Uterus (tissue), 2 donors: ENCODE results near the gene INF2.

Experiments
- CTCF ChIP-seq, 4 experiments: fragments of 200-600 bp in 2 of 4; fragments of 450-650 bp in 2 of 4; sonication (generic) in 2 of 4; IDR thresholded peaks; one replicate each; pipeline ENCODE4 v1.5.1; 2016 to 2019; ENCODE audit warnings: antibody characterized with exemption in 4 of 4, mild to moderate bottlenecking in 2 of 4, moderate library complexity in 1 of 4
- POLR2A ChIP-seq, 2 donors: fragments of 450-650 bp; IDR thresholded peaks; one replicate each; pipeline ENCODE4 v1.6.1; 2016; ENCODE audit warnings: antibody characterized with exemption in 2 of 2, mild to moderate bottlenecking in 1 of 2, moderate library complexity in 1 of 2

- no peak for TF ChIP-seq CTCF (IDR thresholded peaks at IDR 0.05)
- TF ChIP-seq POLR2A (IDR thresholded peaks at IDR 0.05), result no peak
Measured at GRCh38 chr14:104693482-104694431, 4.3 kb downstream of the INF2 start.
